Uterus (tissue), 2 donors: ENCODE results near the gene STRADA.

Experiments
- POLR2A ChIP-seq, 2 donors: fragments of 450-650 bp; IDR thresholded peaks; one replicate each; pipeline ENCODE4 v1.6.1; 2016; ENCODE audit warnings: antibody characterized with exemption in 2 of 2, mild to moderate bottlenecking in 1 of 2, moderate library complexity in 1 of 2
- TF ChIP-seq, protein P1 (sequence below), 4 experiments: fragments of 200-600 bp in 2 of 4; fragments of 450-650 bp in 2 of 4; sonication (generic) in 2 of 4; IDR thresholded peaks; one replicate each; pipeline ENCODE4 v1.5.1; 2016 to 2019; ENCODE audit warnings: antibody characterized with exemption in 4 of 4, mild to moderate bottlenecking in 2 of 4, moderate library complexity in 1 of 4

DNA sequence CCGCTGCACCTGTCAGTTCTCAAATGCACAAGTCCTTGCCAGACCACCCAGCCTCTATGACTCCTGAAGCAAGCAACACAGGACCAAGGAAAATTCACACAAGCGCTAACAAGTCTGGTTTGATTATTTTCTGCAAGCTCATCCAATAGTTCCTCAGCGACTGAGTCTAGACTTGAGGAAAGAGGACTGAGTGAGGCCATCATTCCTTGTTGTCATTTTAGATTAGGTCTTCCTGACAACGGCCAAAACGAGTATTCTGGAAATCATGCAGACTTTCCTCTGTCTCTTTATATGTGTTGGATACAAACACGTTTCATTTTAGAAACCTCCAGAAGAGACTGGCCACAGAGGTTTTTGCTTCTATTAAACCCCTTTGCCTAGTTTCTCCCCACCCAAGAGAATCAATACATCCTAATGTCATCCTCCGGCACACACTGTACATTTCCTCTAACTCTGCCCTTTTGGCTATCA lies 31.2 kb upstream of the STRADA start:
- TF ChIP-seq, protein P1, sequence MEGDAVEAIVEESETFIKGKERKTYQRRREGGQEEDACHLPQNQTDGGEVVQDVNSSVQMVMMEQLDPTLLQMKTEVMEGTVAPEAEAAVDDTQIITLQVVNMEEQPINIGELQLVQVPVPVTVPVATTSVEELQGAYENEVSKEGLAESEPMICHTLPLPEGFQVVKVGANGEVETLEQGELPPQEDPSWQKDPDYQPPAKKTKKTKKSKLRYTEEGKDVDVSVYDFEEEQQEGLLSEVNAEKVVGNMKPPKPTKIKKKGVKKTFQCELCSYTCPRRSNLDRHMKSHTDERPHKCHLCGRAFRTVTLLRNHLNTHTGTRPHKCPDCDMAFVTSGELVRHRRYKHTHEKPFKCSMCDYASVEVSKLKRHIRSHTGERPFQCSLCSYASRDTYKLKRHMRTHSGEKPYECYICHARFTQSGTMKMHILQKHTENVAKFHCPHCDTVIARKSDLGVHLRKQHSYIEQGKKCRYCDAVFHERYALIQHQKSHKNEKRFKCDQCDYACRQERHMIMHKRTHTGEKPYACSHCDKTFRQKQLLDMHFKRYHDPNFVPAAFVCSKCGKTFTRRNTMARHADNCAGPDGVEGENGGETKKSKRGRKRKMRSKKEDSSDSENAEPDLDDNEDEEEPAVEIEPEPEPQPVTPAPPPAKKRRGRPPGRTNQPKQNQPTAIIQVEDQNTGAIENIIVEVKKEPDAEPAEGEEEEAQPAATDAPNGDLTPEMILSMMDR (IDR thresholded peaks at IDR 0.05) = no peak
- TF ChIP-seq POLR2A (IDR thresholded peaks at IDR 0.05) = no peak
